ENCODE results near the gene FOSL2.

- TF ChIP-seq CTCF (IDR thresholded peaks at IDR 0.05 in 2 of 3, conservative IDR thresholded peaks at IDR 0.05 in 1 of 3; ENCODE audit: borderline replicate concordance in 1 of 3, insufficient read depth in 1 of 3, low read depth in 2 of 3, low read length in 2 of 3) (no peak), EZH2phosphoT487 (IDR thresholded peaks at IDR 0.05; ENCODE audit: borderline replicate concordance) (no peak), YY1 (IDR thresholded peaks at IDR 0.05; ENCODE audit: extremely low read depth, insufficient replicate concordance, low read depth, low read length) (no peak), POLR2A (IDR thresholded peaks at IDR 0.05; ENCODE audit: borderline replicate concordance, extremely low read depth, insufficient read depth, insufficient read length) (no peak), SP1 (IDR thresholded peaks at IDR 0.05; ENCODE audit: low read depth) (no peak), EZH2 (IDR thresholded peaks at IDR 0.05) (no peak), REST (IDR thresholded peaks at IDR 0.05; ENCODE audit: low read depth) (no peak)
These were observed 61.6 kb downstream of the FOSL2 start for GRCh38 chr2:28454016-28454930.

Data from HCT116 (cell line).